Kidney epithelial cell (primary cell): ENCODE measurements around the gene RHBDL2. TPM values are rescaled to one million over a fixed set of nuclear protein-coding genes. Genes with fewer than 3 reads are reported as not detected.

Source experiments
- DNase-seq: peaks from one replicate; pipeline ENCODE4 v3.0.0-alpha.2; 2010; ENCODE audit warnings: low read depth
- H3K27me3 ChIP-seq: 2 replicates; pipeline ENCODE4 v1.6.0; 2011; ENCODE audit warnings: low read length; ENCODE audit not compliant: control insufficient read depth, insufficient read depth
- H3K36me3 ChIP-seq: 2 replicates; pipeline ENCODE4 v1.5.1; 2011; ENCODE audit warnings: low read length; ENCODE audit not compliant: control insufficient read depth, insufficient read depth
- H3K4me3 ChIP-seq: 2 replicates; pipeline ENCODE4 v1.5.1; 2011; ENCODE audit warnings: low read depth, mild to moderate bottlenecking, control low read depth, low read length
- total RNA-seq: library from RNA; depleted of rRNA; stranded (reverse); fragments of >200 nt; gene quantifications from 2 replicates; pipeline ENCODE4 v1.2.3, GENCODE V29; 2015
- TF ChIP-seq, protein P1 (sequence below): IDR thresholded peaks from 2 replicates; pipeline ENCODE4 v1.5.1; 2011; ENCODE audit warnings: mild to moderate bottlenecking, moderate library complexity, low read length, control low read depth, inconsistent platforms; ENCODE audit not compliant: insufficient read depth, poor library complexity, severe bottlenecking

RHBDL2 gene
- total RNA-seq, 1 donor from 2014 or later: not detected

DNA sequence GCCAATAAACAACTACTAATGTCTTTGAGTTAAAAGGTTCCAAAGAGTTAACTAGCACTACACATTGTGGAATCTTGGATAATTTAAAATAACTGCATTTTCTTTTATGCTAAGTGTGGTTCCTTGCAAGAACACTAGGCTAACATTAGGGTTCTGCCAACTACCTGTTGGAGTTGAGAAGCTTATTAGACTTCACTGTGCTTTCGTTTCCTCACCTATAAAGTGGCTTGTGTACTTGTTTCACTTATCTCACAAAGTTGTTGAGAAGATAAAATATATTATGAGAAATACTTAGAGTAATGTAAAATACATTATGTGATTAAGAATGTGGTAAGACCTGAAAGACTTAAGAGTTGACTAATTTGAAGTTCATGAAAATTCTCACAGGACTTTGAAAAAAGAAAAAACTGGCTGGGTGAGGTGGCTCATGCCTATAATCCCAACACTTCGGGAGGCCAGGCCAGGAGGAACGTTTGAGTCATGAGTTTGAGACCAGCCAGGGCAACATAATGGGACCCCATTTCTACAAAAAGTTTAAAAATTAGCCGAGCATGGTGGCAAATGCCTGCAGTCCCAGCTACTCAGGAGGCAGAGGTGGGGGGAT lies 76.4 kb downstream of the RHBDL2 start:
- H3K4me3 ChIP-seq: no peak overlapping the region
- TF ChIP-seq, protein P1, sequence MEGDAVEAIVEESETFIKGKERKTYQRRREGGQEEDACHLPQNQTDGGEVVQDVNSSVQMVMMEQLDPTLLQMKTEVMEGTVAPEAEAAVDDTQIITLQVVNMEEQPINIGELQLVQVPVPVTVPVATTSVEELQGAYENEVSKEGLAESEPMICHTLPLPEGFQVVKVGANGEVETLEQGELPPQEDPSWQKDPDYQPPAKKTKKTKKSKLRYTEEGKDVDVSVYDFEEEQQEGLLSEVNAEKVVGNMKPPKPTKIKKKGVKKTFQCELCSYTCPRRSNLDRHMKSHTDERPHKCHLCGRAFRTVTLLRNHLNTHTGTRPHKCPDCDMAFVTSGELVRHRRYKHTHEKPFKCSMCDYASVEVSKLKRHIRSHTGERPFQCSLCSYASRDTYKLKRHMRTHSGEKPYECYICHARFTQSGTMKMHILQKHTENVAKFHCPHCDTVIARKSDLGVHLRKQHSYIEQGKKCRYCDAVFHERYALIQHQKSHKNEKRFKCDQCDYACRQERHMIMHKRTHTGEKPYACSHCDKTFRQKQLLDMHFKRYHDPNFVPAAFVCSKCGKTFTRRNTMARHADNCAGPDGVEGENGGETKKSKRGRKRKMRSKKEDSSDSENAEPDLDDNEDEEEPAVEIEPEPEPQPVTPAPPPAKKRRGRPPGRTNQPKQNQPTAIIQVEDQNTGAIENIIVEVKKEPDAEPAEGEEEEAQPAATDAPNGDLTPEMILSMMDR: no peak
- no peaks in the 10 kb centered on the region for H3K36me3 ChIP-seq
- DNase-seq: no peak
- H3K27me3 ChIP-seq: no peaks in the 10 kb centered on the region

DNA sequence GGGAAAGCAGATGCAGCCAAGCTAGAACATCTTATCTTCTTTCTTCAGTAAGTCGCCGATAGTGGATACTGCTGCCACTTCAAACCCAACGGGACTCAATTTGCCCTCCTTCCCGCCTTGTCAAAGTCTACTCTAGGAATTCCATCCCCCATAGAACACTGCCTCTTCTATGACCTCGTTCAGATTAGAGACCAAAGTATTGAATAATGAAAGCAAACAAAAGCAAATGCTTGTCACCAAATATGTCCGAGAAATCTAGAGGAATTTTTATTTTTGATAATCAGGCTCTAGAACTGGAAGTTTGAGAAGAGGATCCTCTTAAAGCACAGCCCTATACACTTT lies 81.2 kb downstream of the RHBDL2 start:
- Histone ChIP-seq H3K4me3 (peak overlapping the region; percentile 78), H3K27me3 (no peaks in the 10 kb centered on the region), H3K36me3 (no peaks in the 10 kb centered on the region)
- DNase-seq: no peak
- TF ChIP-seq, protein P1: no peak

DNA sequence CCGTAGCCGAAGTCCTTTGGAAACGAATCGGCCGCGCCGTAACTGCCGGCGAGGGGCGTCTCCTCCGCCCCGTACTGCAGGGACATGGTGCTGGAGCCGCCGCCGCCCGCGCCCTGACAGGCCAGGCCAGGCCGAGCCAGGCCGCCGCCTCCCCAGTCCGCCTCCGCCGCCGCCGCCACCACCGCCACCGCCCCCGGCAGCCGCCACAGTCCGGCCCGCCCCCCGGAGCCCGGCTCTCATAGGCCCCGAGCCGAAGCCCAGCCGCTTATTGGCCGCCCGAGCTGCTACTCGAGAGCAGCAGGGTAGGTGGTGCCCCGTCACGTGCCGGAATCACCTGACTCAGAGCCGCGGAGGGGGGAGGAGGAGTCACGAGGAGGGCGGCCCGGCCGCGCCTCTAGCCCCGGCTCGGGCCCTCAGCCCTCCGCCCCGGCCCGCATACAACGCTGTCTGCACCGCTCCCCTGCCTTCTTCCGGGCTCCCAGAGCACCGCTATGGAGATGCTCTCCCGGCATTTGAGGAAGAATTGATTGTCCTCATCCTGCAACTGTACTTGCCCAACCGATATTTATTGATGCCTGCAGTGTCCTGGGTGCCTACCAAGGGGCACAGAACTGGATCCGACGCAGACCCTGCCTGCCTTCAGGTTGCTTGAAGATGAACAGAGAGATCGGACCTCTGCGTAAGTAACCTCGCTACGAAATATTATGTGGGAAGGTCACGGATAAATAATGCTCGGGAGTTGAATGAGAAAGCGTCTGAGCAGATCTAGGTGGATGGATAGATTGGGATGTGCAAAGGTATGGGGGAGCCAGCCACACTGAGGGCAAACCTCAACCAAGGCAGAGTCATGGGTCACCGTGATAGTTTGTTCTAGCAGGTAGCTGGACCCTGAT lies 81.8 kb downstream of the RHBDL2 start, which contains the start of gene RRAGC:
Gene RRAGC, minus strand, starts transcription at position 212 of the 893 bp plus-strand sequence. Its CDS starts 126 bp downstream, at position 86.
- peak; percentile 89 for DNase-seq
- Histone ChIP-seq H3K27me3 (no peaks in the 10 kb centered on the region), H3K4me3 (peak within 1 kb of the TSS; percentile 78), H3K36me3 (no peaks in the 10 kb centered on the region)
- TF ChIP-seq, protein P1: no peak

DNA sequence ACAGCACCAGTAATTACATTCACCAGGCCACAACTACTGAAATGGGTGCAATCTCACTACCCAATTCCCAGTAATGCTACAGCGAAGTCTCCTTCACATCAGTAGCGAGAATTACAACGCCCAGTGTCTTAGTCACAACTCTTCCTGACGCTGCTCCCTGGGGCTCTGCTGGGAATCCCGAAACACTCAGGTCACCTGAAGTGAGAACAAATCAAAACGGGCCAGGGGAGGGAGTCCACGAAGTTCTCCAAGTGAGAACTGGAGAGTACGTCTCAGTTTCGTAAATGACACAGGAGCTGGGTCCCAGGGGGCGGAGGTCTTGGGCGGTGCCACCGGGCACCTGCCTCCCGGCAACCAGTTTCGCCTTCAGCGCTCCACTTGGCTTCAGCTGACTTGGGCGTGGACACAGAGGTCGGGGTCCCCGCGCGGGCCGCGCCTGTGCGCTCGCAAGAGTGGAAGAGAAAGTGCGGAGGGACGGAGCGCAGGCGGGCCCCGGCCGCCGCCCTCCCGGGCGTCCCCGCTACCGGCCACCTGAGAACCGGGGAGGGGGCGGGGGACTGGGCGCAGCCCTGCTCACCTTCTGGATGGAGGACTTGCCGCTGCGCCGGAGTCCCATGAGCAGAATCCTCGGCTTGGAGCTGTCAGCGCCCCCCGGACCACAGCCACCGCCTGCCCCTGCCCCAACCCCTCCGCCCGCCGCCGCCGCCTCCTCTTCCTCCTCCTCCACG lies 82.6 kb downstream of the RHBDL2 start:
- Histone ChIP-seq H3K4me3 (peak overlapping the region; percentile 78), H3K27me3 (no peaks in the 10 kb centered on the region), H3K36me3 (no peaks in the 10 kb centered on the region)
- DNase-seq: peak; percentile 37
- TF ChIP-seq, protein P1: no peak

DNA sequence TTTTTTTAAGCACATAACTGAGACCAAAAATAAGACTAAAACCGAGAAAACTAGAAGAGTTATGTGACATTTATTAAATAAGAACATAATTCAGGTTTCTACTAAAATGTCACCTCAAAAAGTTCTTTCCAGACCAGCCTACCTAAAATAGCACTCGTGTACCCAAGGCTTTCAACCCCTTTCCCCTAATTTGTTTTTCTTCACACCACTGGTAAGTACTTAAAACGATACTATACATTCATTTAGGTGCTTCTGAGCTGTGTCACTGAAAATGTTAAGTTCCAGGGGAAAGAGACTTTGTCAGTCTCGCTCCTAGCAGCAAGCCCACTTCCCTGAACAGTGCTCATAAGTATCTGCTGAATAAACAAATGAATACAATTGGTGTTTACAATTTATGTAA lies 88.8 kb downstream of the RHBDL2 start:
- TF ChIP-seq, protein P1: no peak
- DNase-seq: no peak
- H3K4me3 ChIP-seq: no peak overlapping the region
- H3K36me3 ChIP-seq: no peaks in the 10 kb centered on the region
- H3K27me3 ChIP-seq: no peaks in the 10 kb centered on the region
